AG09319 (cell line): ENCODE results near the gene ME1.

ENCODE experiments used
- DNase-seq: peaks from one replicate; pipeline ENCODE4 v3.0.0-alpha.2; 2010; ENCODE audit warnings: low read depth; ENCODE audit errors: extremely low read depth
- TF ChIP-seq, protein P1 (sequence below): IDR thresholded peaks from 2 replicates; pipeline ENCODE4 v1.5.1; 2011; ENCODE audit warnings: low read depth, mild to moderate bottlenecking, inconsistent platforms, low read length, moderate library complexity

Gene ME1

DNA sequence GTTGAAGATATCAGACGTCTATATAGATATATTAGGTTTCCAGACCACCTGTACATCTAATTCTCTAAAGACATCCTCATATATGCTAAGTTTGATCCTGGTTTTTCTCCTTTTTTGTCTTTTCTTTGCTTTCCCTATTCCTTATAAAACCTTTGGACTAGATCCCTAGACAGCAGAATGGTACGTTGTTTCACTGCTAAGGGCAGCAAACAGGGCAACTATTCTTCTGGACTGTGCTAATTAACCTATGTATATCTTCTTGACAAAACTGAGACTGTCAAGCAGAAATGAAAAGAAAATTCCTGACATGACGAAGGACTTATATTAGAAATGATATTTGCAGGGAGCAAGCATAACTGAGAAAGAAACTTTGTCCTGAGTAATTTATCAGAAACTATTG, 19.1 kb downstream of the ME1 start:
- TF ChIP-seq, protein P1, sequence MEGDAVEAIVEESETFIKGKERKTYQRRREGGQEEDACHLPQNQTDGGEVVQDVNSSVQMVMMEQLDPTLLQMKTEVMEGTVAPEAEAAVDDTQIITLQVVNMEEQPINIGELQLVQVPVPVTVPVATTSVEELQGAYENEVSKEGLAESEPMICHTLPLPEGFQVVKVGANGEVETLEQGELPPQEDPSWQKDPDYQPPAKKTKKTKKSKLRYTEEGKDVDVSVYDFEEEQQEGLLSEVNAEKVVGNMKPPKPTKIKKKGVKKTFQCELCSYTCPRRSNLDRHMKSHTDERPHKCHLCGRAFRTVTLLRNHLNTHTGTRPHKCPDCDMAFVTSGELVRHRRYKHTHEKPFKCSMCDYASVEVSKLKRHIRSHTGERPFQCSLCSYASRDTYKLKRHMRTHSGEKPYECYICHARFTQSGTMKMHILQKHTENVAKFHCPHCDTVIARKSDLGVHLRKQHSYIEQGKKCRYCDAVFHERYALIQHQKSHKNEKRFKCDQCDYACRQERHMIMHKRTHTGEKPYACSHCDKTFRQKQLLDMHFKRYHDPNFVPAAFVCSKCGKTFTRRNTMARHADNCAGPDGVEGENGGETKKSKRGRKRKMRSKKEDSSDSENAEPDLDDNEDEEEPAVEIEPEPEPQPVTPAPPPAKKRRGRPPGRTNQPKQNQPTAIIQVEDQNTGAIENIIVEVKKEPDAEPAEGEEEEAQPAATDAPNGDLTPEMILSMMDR, result no peak

DNA sequence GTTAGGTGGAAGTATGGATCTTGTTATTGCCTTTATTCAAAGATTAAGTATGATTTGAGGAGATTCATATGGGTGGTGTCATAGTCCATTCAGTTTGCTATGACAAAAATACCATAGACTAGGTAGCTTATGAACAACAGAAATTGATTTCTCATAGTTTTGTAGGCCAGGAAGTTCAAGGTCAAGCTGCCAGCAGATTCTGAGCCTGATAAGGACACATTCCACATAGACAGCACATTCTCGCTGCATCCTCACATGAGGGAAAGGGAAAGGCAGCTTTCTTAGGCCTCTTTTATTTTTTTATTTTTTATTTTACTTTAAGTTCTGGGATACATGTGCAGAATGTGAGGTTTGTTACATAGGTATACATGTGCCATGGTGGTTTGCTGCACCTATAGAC, 27.7 kb downstream of the ME1 start:
- no peak for DNase-seq
- TF ChIP-seq, protein P1, result no peak

More for the DNA sequence above, 19.1 kb downstream of the ME1 start:
- DNase-seq, result no peak

DNA sequence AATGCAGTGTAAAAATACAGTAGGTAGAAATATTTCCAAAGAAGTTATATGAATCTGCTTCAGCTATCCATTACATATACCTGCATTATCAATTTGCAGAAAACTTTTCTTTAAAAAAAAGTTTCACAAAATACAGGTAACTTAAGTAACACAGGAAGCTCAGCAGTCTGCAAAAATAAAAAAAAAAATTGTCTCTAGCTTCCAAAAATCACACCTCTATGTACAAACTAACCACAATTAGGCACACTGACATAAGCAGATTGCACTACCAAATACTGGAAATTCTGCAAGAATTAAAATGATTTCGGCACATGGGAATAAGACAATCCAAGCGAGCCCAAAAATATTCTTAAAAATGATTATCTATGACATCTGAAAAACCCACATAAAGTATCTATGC, 41.2 kb downstream of the ME1 start:
- no peak for DNase-seq

DNA sequence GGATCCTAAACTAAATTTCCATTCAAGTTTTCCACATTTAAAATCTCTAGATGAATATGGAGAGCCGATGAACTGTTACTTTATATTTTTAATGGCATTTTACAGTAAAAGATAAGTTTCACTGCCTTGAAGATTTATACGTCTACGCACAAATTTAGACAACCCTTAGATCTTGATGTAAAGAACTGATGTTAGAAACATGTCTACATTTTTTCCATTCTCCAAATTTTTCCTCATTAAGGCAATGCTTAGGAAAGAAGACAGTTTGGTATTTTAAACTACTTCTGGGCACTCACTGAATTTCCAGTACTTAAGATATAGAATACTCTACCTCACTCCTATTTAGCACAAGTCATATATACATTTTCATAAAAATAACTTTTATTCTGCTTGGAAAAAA, 45.4 kb downstream of the ME1 start:
- TF ChIP-seq, protein P1, result no peak
- DNase-seq, result no peak

More for the DNA sequence above, 41.2 kb downstream of the ME1 start:
- TF ChIP-seq, protein P1, result no peak

DNA sequence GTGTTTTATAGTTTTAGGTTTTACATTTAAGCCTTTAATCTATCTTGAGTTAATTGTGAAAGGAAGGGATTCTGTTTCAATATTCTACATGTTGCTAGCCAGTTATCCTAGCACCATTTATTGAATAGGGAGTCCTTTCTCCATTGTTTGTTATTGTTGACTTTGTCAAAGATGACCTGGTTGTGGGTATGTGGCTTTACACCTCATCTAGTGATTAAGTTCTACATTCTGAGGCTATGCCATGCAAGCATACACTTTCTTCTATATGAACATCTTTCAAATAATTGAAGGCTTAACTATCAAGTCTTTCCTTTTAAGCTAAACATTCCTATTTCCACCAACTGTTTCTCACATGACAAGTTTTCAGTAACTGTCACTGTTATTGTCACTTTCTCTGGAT, 46.1 kb downstream of the ME1 start:
- TF ChIP-seq, protein P1, result no peak
- no peak for DNase-seq

DNA sequence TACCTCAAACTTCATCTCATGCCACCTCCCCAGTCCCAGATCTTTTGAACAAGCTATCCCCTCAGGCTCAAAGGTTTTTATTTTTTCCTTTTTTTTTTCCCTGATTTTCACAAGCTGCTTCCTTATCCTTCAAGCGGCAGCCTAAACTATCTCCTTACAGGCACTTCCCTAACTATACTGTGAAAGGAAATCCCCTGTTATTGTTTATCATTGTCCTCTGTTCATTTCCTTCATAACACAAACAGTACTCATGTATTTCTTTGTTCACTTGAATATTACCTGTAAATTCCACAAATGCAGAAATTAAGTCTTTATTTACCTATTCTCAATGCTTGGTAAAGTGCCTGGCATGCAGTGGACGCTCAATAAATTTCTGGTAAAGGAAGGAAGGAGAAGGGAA, 48.9 kb downstream of the ME1 start:
- TF ChIP-seq, protein P1, result no peak

DNA sequence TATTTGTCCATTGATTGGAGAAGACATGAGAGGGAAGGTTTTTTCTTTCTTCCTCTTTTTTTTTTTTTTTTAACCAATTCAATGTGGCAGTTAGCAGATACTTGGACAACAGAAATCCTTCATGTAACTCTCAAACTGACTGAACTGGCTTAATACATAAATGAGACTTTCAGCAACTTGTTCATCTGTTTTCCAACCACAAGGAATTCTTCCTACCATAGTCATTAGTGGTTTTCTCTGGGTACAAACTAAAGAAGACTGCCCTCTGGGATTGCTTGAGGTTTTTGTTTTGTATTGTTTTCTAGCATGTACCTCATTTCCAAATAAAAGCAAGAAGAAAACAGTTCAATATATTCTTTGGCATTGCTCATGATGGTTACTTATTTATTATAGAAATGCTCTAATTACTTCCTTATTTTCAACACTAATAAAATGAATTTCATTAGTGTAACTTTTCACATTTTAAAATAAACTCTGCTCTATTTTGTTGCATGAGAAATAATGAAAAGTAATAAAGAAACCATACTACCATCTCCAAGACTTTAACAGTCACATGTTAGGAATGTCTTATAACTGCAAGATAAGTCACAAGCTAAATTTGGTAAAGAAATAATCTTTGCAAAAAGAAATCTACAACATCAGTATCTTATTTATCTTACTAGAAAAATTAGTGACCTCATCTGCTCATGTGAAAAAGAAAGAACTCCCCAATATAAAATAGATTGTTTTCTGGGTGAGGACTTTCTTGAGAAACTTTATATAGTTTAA, 52.0 kb downstream of the ME1 start:
- DNase-seq, result no peak
- TF ChIP-seq, protein P1, result no peak

More for the DNA sequence above, 48.9 kb downstream of the ME1 start:
- no peak for DNase-seq
